ENCODE data around the gene GIMAP6.

- TF ChIP-seq, protein P1, sequence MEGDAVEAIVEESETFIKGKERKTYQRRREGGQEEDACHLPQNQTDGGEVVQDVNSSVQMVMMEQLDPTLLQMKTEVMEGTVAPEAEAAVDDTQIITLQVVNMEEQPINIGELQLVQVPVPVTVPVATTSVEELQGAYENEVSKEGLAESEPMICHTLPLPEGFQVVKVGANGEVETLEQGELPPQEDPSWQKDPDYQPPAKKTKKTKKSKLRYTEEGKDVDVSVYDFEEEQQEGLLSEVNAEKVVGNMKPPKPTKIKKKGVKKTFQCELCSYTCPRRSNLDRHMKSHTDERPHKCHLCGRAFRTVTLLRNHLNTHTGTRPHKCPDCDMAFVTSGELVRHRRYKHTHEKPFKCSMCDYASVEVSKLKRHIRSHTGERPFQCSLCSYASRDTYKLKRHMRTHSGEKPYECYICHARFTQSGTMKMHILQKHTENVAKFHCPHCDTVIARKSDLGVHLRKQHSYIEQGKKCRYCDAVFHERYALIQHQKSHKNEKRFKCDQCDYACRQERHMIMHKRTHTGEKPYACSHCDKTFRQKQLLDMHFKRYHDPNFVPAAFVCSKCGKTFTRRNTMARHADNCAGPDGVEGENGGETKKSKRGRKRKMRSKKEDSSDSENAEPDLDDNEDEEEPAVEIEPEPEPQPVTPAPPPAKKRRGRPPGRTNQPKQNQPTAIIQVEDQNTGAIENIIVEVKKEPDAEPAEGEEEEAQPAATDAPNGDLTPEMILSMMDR (IDR thresholded peaks at IDR 0.05), result no peak
- no peak for TF ChIP-seq POLR2A (IDR thresholded peaks at IDR 0.05)
Observed at GRCh38 chr7:150580638-150581394, 51.4 kb downstream of the GIMAP6 start.
